ENCODE results near the gene CHST12. TPM values are rescaled to one million over a fixed set of nuclear protein-coding genes. Genes with fewer than 3 reads are reported as not detected.
"Not testable (repeated sequence)": the region's sequence is repeated elsewhere in the genome, so short reads cannot be mapped to it uniquely, and the experiment has no call there.

The CHST12 gene
- total RNA-seq, 5 donors from 2014 or later (not counting 1 experiment from before 2014, with no cell fraction given): 20.3 to 41.5 (median 30.8) TPM

DNA sequence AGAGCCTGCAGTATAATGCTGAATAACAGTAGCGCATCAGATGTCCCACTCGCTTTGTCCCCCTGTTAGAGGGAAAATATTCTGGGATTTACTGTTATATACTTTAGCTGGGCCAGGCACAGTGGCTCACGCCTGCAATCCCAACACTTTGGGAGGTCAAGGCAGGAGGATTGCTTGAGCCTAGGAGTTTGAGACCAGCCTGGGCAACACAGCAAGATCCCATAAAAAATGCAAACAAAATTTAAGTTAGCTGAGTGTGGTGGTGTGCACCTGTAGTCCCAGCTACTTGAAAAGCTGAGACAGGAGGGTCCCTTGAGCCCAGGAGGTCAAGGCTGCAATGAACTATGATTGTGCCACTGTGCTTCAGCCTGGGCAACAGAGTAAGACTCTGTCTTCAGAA is 50.4 kb downstream of the CHST12 start:
- ATAC-seq (replicated peaks in 1 of 4): not testable (repeated sequence)

DNA sequence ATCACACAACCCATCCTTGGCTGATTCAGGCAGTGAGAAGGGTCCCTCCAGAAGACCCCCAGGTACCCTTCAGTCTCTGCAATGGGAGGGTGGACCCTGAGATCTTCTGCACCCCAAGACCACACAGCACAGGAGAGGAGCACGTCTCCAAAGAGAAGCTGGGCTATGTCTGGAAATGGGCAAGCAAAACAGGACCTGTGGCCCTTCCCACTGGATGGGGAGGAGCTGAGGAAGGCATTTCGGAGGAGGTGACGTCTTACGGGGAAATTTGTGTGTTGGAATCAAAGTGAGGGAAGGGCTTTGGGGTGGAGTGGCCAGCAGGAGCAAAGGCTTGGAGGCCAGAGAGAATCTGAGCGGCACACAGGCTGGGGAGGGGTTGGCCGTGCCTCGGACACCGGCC is 56.3 kb downstream of the CHST12 start:
- H3K4me3 Mint-ChIP-seq: no peak overlapping the region
- Histone ChIP-seq H3K27ac (ENCODE audit: low read length) (no peak overlapping the region), H3K9me3 (no peaks in the 10 kb centered on the region), H3K4me3 (ENCODE audit: control insufficient read depth in 1 of 2, extremely low read depth in 1 of 2, low read length in 1 of 2) (no peak overlapping the region), H3K4me1 (ENCODE audit: control insufficient read depth in 1 of 2, extremely low read depth in 1 of 2, insufficient read depth in 2 of 2, low read length in 2 of 2) (peaks cover 0 to 16% of the 10 kb centered on the region in 2 experiments), H3K27me3 (replicated peaks in 1 of 2; ENCODE audit: control insufficient read depth in 2 of 2, extremely low read depth in 1 of 2, insufficient read depth in 2 of 2, low read length in 1 of 2) (peaks cover 0 to 4% of the 10 kb centered on the region in 2 experiments), H3K36me3 (ENCODE audit: control insufficient read depth in 2 of 2, extremely low read depth in 1 of 2, insufficient read depth in 1 of 2, low read length in 1 of 2) (no peaks in the 10 kb centered on the region)
- H3K9me3 Mint-ChIP-seq: no peaks in the 10 kb centered on the region
- POLR2A ChIA-PET: no interaction called here
- ATAC-seq (replicated peaks in 1 of 4): no peak
- DNase-seq: no peak
- H3K27me3 Mint-ChIP-seq: no peaks in the 10 kb centered on the region
- no peak overlapping the region for H3K27ac Mint-ChIP-seq
- H3K4me1 Mint-ChIP-seq: peaks cover 0 to 12% (median 4%) of the 10 kb centered on the region in 3 donors
- CTCF ChIA-PET: no interaction called here
- peaks cover 8% of the 10 kb centered on the region for H3K36me3 Mint-ChIP-seq
- 80% methylated on average over 1 of the region's 8 CpGs for WGBS (ENCODE audit: insufficient coverage)

More for the DNA sequence above, 50.4 kb downstream of the CHST12 start:
- H3K9me3 Mint-ChIP-seq; H3K9me3 ChIP-seq; POLR2A ChIA-PET; H3K4me3 ChIP-seq (ENCODE audit: control insufficient read depth in 1 of 2, extremely low read depth in 1 of 2, low read length in 1 of 2); H3K27ac Mint-ChIP-seq; H3K4me3 Mint-ChIP-seq; H3K36me3 Mint-ChIP-seq; DNase-seq; H3K36me3 ChIP-seq (ENCODE audit: control insufficient read depth in 2 of 2, extremely low read depth in 1 of 2, insufficient read depth in 1 of 2, low read length in 1 of 2); H3K27ac ChIP-seq (ENCODE audit: low read length); H3K27me3 Mint-ChIP-seq: not testable (repeated sequence)
- CTCF ChIA-PET: interaction anchor here in 1 of 2 donors (0.7 kb wide), 1 partner anchor 807 kb away, joined by 4 read pairs; no protein-coding TSS in a partner anchor
- Histone ChIP-seq H3K27me3 (replicated peaks in 1 of 2; ENCODE audit: control insufficient read depth in 2 of 2, extremely low read depth in 1 of 2, insufficient read depth in 2 of 2, low read length in 1 of 2) (peaks cover 0 to 10% of the 10 kb centered on the region in 2 experiments), H3K4me1 (ENCODE audit: control insufficient read depth in 1 of 2, extremely low read depth in 1 of 2, insufficient read depth in 2 of 2, low read length in 2 of 2) (peaks cover 3 to 36% of the 10 kb centered on the region in 2 experiments)
- WGBS (ENCODE audit: insufficient coverage): no CpG with 5 or more reads among the region's 3 CpGs
- peaks cover 5 to 27% (median 14%) of the 10 kb centered on the region in 3 donors for H3K4me1 Mint-ChIP-seq

GRCh38 chr7:2460188-2460587 is 56.8 kb downstream of the CHST12 start:
- H3K27ac ChIP-seq (ENCODE audit: low read length): no peak overlapping the region
- H3K9me3 Mint-ChIP-seq: no peaks in the 10 kb centered on the region
- WGBS (ENCODE audit: insufficient coverage): 94% methylated on average over 19 of the region's 23 CpGs
- H3K9me3 ChIP-seq: no peaks in the 10 kb centered on the region
- no peaks in the 10 kb centered on the region for H3K36me3 ChIP-seq (ENCODE audit: control insufficient read depth in 2 of 2, extremely low read depth in 1 of 2, insufficient read depth in 1 of 2, low read length in 1 of 2)
- H3K4me3 Mint-ChIP-seq: no peak overlapping the region
- H3K4me1 Mint-ChIP-seq: peaks cover 0 to 12% (median 4%) of the 10 kb centered on the region in 3 donors
- H3K36me3 Mint-ChIP-seq: peaks cover 6% of the 10 kb centered on the region
- POLR2A ChIA-PET: no interaction called here
- DNase-seq (no peak), ATAC-seq (replicated peaks in 1 of 4) (no peak)
- no peak overlapping the region for H3K27ac Mint-ChIP-seq
- H3K27me3 Mint-ChIP-seq: no peaks in the 10 kb centered on the region
- peaks cover 0 to 4% of the 10 kb centered on the region in 2 experiments for H3K27me3 ChIP-seq (replicated peaks in 1 of 2; ENCODE audit: control insufficient read depth in 2 of 2, extremely low read depth in 1 of 2, insufficient read depth in 2 of 2, low read length in 1 of 2)
- no peak overlapping the region for H3K4me3 ChIP-seq (ENCODE audit: control insufficient read depth in 1 of 2, extremely low read depth in 1 of 2, low read length in 1 of 2)
- H3K4me1 ChIP-seq (ENCODE audit: control insufficient read depth in 1 of 2, extremely low read depth in 1 of 2, insufficient read depth in 2 of 2, low read length in 2 of 2): peaks cover 0 to 16% of the 10 kb centered on the region in 2 experiments
- CTCF ChIA-PET: no interaction called here

DNA sequence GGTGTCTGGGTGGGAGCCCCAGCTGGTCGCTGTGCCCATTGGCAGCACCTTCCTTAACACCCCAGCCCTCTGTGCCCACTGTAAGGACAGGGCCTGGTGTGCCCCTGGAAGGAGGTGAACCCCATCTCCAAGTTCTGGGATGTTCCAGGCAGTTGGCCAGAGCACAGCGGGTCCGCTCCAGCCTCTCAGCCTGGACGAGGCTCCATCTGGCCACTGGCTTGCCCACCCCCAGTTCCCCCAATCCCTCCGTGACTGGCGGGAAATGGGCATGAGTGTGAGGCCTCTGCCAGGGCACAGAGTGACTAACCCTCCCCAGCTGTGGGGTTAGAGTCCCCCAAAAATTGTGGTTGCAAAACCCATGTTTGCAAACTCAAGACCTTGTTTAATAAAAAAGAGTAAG is 57.2 kb downstream of the CHST12 start:
- Mint-ChIP-seq H3K36me3 (peaks cover 4% of the 10 kb centered on the region), H3K4me1 (peaks cover 0 to 12% (median 4%) of the 10 kb centered on the region in 3 donors), H3K27me3 (no peaks in the 10 kb centered on the region), H3K27ac (no peak overlapping the region), H3K9me3 (no peaks in the 10 kb centered on the region), H3K4me3 (no peak overlapping the region)
- CTCF ChIA-PET: no interaction called here
- peaks cover 0 to 4% of the 10 kb centered on the region in 2 experiments for H3K27me3 ChIP-seq (replicated peaks in 1 of 2; ENCODE audit: control insufficient read depth in 2 of 2, extremely low read depth in 1 of 2, insufficient read depth in 2 of 2, low read length in 1 of 2)
- WGBS (ENCODE audit: insufficient coverage): 93% methylated on average over 5 of the region's 6 CpGs
- H3K4me1 ChIP-seq (ENCODE audit: control insufficient read depth in 1 of 2, extremely low read depth in 1 of 2, insufficient read depth in 2 of 2, low read length in 2 of 2): peaks cover 0 to 16% of the 10 kb centered on the region in 2 experiments
- H3K36me3 ChIP-seq (ENCODE audit: control insufficient read depth in 2 of 2, extremely low read depth in 1 of 2, insufficient read depth in 1 of 2, low read length in 1 of 2): no peaks in the 10 kb centered on the region
- DNase-seq (no peak), ATAC-seq (replicated peaks in 1 of 4) (no peak)
- no peaks in the 10 kb centered on the region for H3K9me3 ChIP-seq
- POLR2A ChIA-PET: no interaction called here
- H3K4me3 ChIP-seq (ENCODE audit: control insufficient read depth in 1 of 2, extremely low read depth in 1 of 2, low read length in 1 of 2): no peak overlapping the region
- H3K27ac ChIP-seq (ENCODE audit: low read length): no peak overlapping the region

GRCh38 chr7:2461268-2462026 is 58.0 kb downstream of the CHST12 start:
- Mint-ChIP-seq H3K27ac (no peak overlapping the region), H3K9me3 (no peaks in the 10 kb centered on the region), H3K27me3 (no peaks in the 10 kb centered on the region), H3K4me3 (no peak overlapping the region), H3K36me3 (no peaks in the 10 kb centered on the region), H3K4me1 (peaks cover 0 to 12% (median 4%) of the 10 kb centered on the region in 3 donors)
- no peak overlapping the region for H3K4me3 ChIP-seq (ENCODE audit: control insufficient read depth in 1 of 2, extremely low read depth in 1 of 2, low read length in 1 of 2)
- no peak overlapping the region for H3K27ac ChIP-seq (ENCODE audit: low read length)
- 92% methylated on average over 8 of the region's 15 CpGs for WGBS (ENCODE audit: insufficient coverage)
- H3K4me1 ChIP-seq (ENCODE audit: control insufficient read depth in 1 of 2, extremely low read depth in 1 of 2, insufficient read depth in 2 of 2, low read length in 2 of 2): peaks cover 0 to 16% of the 10 kb centered on the region in 2 experiments
- H3K9me3 ChIP-seq: no peaks in the 10 kb centered on the region
- ATAC-seq (replicated peaks in 1 of 4): no peak
- POLR2A ChIA-PET: no interaction called here
- DNase-seq: no peak
- peaks cover 0 to 4% of the 10 kb centered on the region in 2 experiments for H3K27me3 ChIP-seq (replicated peaks in 1 of 2; ENCODE audit: control insufficient read depth in 2 of 2, extremely low read depth in 1 of 2, insufficient read depth in 2 of 2, low read length in 1 of 2)
- H3K36me3 ChIP-seq (ENCODE audit: control insufficient read depth in 2 of 2, extremely low read depth in 1 of 2, insufficient read depth in 1 of 2, low read length in 1 of 2): no peaks in the 10 kb centered on the region
- CTCF ChIA-PET: no interaction called here

DNA sequence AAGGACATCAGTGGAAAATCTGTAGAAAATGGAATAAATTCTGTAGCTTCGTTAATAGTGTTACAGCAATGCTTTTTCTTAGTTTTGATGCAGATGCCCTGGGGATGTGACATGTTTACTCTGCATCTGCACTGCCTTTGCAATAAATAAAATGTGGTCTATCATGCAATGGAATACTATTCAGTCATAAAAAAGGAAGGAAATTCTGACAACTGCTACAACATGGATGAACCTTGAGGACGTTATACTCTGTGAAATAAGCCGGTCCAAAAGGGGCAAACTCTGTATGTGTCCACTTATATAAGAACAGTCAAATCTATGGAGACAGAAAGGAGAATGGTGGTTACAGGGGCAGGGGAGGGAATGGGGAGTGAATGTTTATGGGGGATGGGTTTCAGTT is 59.3 kb downstream of the CHST12 start:
- Mint-ChIP-seq H3K9me3 (no peaks in the 10 kb centered on the region), H3K27me3 (no peaks in the 10 kb centered on the region), H3K4me3 (no peak overlapping the region), H3K4me1 (peaks cover 0 to 8% (median 4%) of the 10 kb centered on the region in 3 donors), H3K36me3 (no peaks in the 10 kb centered on the region), H3K27ac (no peak overlapping the region)
- no peak for ATAC-seq (replicated peaks in 1 of 4)
- DNase-seq: no peak
- Histone ChIP-seq H3K36me3 (ENCODE audit: control insufficient read depth in 2 of 2, extremely low read depth in 1 of 2, insufficient read depth in 1 of 2, low read length in 1 of 2) (no peaks in the 10 kb centered on the region), H3K9me3 (no peaks in the 10 kb centered on the region), H3K27ac (ENCODE audit: low read length) (no peak overlapping the region), H3K4me1 (ENCODE audit: control insufficient read depth in 1 of 2, extremely low read depth in 1 of 2, insufficient read depth in 2 of 2, low read length in 2 of 2) (peaks cover 0 to 11% of the 10 kb centered on the region in 2 experiments), H3K4me3 (ENCODE audit: control insufficient read depth in 1 of 2, extremely low read depth in 1 of 2, low read length in 1 of 2) (no peak overlapping the region), H3K27me3 (replicated peaks in 1 of 2; ENCODE audit: control insufficient read depth in 2 of 2, extremely low read depth in 1 of 2, insufficient read depth in 2 of 2, low read length in 1 of 2) (peaks cover 0 to 4% of the 10 kb centered on the region in 2 experiments)
- WGBS (ENCODE audit: insufficient coverage): 80% methylated on average over 2 of the region's 3 CpGs
- ChIA-PET POLR2A (no interaction called here), CTCF (no interaction called here)
